DMS79 (cell line): ENCODE data around the gene TBC1D3K.
"Not testable (repeated sequence)": the region's sequence is repeated elsewhere in the genome, so short reads cannot be mapped to it uniquely, and the experiment has no call there.

Experiments
- DNase-seq: peaks from one replicate; lab custom pipeline; 2025; lab: John Stamatoyannopoulos, UW

TBC1D3K gene

GRCh38 chr17:37924115-37924514, at the start of gene TBC1D3K:
TBC1D3K (plus strand) TSS chr17:37924415; CDS start chr17:37926000, 1,585 bp downstream.
- not testable (repeated sequence) for DNase-seq

- no peak for DNase-seq
Measured at GRCh38 chr17:37884516-37884915, 39.7 kb upstream of the TBC1D3K start.

DNA sequence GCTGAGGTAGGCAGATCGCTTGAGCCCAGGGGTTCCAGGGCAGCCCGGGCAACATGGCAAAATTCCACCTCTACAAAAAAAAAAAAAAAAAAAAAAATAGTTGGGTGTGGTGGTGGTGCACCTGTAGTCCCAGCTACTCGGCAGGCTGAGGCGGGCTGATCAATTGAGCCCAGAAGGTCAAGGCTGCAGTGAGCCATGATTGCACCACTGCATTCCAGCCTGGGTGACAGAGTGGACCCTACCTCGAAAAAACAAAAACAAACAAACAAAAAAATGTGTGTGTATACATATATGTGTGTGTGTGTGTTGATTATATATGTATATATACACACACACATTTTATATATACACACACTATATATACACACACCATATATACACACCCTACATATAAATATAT, 39.1 kb upstream of the TBC1D3K start:
- no peak for DNase-seq

GRCh38 chr17:37888881-37889280, 35.3 kb upstream of the TBC1D3K start:
- no peak for DNase-seq

- DNase-seq, result not testable (repeated sequence)
Measured at GRCh38 chr17:37896961-37897360, 27.3 kb upstream of the TBC1D3K start.
